ENCODE measurements around the gene ABHD16A.

The ABHD16A gene

DNA sequence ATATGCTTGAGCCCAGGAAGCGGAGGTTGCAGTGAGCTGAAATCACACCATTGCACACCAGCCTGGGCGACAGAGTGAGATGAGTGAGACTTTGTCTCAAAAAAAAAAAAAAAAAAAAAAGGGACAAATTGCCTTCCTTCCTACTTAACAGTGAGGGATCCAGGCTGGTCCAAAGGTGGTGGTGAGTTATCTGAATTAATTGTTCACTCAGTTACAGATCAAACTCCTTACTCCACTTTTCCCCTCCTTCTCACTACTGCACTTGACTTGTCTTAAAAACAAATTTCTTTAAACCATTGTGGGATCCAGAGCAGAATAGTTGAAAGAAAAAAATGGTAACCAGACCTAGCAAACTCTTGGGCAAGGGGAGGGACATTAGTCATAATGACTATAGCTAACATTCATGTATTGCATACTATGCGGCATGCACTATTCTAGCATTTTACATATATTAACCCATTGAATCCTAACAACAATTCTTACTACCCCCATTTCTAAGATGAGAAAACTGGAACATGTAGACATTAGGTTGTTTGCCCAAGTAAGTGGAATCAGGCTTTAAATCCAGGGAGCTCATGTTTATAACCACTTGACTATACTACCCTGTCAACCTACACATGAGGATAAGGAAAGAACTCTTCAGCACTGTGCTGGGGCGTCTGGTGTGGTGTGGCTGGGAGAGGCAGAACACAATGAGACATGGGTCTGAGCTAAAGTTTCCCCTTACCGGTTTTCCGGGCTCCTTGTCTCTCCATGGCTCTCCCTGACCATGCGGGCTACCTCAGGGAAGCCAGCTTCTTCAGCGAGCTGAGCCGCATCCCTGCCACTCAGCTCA is 39.8 kb downstream of the ABHD16A start:
- DNase-seq (ENCODE audit: low read depth in 2 of 2), result no peak

DNA sequence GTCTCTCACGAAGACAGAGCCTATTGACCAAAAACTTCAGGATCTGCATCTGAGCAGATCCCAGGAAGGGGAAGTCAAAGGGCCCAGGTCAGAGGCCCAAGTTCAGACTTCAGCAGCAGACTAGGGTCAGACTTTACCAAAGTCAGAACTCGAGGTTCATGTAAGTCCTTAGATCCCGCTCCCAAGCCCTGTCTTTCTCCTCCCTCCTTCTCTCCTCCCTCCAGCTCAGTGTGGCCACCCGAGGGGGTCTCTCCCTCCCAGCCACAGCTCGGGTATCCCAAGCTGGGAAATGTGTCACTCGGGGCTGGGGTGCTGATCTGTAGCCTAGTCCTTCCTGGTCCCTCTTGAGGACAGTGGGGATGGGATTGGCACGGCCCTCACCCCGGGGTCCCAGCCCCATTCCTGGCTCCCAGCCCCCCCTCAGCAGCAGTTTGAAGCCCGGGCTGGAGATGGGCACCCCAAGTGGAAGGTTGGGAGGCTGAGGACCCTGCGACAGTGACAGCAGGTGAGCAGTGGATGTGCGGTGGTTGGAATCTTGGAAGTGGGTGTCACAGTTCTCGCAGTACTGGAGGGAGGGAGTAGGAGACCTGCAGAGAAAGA is 40.9 kb downstream of the ABHD16A start:
- no peak for DNase-seq (ENCODE audit: low read depth in 2 of 2)

DNA sequence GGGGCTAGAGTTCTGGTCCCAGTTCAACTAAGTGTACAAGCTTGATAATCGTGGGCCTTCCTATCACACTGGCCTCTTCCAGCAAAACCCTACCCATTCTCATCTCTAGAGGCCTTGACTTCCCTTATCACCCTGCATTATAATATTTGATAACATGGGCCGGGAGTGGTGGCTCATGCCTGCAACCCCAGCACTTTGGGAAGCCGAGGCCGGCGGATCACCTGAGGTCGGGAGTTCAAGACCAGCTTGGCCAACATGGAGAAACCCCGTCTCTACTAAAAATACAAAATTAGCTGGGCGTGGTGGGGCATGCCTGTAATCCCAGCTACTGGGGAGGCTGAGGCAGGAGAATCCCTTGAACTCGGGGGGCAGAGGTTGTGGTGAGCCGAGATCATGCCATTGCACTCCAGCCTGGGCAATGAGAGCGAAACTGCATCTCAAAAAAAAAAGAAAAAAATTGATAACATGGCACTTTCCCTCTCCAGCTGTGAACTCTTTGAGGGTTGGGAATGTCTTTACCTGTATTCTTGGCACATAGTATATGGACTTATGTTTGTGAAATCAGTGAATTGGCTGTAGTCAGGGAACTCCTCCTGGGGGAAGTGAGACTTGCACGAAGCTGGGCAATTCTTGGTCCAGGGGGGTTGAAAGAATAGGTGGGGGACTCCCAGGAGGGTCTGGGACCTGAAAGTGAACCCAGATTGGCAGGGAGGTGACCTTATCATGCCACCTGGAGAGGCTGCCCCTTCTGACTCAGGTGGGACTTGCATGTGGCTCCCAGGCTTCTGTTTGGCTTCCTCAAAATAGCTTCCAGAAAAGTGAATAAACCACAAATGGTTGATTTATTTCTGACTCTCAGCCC is 41.6 kb downstream of the ABHD16A start:
- no peak for DNase-seq (ENCODE audit: low read depth in 2 of 2)

DNA sequence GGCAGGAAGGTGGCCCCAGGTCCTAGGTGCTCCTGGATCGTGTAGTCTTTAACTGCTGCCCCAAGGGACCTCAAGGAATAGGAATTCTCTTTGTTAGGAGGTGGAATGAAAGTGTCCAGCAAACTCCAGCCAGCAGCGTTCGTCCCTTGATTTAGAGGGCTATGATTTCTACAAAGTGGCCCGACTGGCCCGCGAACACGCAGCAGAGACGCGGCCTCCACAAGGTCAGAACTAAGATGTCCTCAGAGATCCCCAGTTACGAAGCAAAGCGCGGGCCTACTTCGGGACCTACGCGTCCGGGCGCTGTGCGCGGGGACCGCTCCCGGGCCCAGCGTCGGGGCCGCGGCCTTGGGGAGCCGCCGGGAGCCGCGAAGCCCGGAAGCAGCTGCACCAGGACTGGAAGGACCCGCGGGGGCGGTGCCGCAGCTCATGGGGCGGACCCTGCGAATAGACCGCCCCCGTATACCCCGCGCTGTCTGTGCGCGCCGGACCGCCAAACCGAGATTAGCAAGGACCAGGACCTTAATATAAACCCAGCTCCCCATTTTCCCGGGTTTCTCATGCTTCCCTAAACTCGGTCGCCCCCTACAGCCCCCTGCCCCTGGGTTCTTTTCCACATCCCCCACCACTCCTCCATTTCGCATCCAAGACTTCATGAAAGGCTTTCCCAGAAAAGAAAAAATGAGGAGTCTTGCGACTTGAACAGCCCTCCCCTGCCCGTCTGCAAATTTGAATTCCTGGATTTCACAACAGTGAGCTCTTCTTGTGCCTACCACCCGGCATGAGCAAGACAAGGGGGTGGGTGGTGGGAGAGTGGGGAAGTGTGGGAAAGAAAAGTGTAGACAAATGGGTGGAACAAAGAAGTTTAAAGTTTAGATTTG is 42.5 kb downstream of the ABHD16A start, which contains the start of gene C6orf47:
TSS of gene C6orf47 (minus strand) at position 398 of the 881 bp plus-strand sequence. CDS start 831 bp downstream, outside the sequence.
- no peak for DNase-seq (ENCODE audit: low read depth in 2 of 2)

DNA sequence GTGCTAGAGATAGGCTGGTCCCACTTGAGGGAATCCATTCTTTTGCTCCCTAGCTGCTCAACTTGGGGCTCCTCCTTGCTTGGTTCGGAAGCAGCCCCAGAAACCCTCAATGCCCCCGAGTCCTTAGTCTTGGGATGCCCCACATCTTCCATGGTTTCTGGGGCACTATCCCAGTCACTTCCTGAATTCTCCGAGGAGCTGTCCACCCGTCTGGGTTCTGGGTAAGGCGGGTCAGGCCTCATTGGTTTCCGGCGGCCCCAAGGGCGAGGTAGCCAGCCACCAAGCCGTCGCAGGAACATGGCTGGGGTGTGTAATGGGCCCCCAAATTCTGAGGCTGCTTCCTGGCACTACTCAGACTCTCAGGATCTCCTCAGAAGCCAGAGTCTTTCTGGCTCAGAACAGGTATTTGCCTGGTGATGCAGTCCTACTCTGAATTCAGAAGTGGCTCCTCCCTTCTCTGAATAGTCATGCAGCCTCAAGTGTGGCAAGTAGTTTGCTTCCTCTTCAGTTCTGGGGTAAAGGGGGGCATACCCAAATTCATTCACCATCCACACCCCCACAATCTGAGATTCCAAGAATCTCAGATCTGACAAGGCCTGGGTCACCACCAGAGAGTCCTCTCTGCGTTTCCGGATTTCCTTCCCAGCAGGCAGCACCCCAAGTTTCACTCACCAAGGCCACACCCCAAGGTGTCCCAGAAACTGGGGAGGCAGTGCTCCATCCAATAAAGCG is 43.3 kb downstream of the ABHD16A start:
- no peak for DNase-seq (ENCODE audit: low read depth in 2 of 2)

DNA sequence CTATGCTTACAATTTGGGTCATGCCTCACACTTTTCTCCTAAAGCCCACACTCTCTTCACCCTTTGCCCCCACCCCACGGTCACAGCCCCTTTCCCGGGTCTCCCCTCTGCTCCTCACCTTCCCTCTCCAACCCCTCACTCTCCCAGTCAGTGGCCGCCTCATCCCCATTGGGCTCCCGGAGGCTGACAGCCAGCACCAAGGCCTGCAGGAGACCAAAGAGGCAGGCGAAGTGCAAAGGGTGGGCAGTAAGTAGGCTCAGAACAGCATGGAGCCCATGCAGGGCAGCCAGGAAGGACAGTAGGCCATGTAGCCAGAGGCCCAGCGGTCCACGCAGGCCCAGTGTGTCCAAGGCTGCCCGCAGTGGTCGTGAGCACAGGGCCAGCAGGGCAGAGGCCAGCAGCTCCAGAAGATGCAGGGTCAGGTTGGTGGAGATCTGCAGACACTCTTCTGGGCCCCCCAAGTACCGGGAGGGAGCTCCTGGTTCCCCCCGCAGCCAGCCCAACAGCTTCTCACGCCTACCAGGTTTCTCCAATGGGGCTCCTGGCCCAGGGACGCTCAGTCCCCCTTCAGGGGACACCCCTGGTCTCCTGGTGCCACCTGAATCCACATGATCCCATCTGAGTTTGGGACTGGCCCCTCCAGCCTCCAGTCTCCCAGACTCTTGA is 44.0 kb downstream of the ABHD16A start:
- DNase-seq (ENCODE audit: low read depth in 2 of 2), result no peak

DNA sequence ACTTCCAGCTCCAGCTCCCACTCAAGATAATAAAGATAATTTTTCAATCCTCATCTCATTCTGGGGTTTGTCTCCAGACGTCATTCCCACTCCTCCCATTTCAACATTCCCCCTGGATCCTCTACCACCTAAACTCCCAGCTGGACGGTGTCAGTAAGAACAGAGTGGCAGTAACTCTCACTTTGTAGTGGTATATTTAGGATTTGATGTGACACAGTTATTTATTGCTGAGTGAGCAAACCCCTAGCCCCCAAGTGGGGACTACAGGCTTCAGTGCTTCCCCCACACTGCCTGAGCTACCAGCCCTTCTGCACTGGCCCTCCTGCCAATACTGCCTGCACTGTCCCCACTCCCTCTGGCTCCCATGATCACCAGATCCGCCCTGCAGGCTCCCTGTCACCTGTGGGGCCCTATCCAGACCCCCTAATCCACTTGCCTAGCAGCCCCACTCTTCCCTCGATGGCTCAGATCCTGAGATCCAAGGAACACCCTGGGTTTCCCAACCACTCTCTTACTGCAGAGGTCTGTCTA is 44.9 kb downstream of the ABHD16A start:
- DNase-seq (ENCODE audit: low read depth in 2 of 2), result no peak

DNA sequence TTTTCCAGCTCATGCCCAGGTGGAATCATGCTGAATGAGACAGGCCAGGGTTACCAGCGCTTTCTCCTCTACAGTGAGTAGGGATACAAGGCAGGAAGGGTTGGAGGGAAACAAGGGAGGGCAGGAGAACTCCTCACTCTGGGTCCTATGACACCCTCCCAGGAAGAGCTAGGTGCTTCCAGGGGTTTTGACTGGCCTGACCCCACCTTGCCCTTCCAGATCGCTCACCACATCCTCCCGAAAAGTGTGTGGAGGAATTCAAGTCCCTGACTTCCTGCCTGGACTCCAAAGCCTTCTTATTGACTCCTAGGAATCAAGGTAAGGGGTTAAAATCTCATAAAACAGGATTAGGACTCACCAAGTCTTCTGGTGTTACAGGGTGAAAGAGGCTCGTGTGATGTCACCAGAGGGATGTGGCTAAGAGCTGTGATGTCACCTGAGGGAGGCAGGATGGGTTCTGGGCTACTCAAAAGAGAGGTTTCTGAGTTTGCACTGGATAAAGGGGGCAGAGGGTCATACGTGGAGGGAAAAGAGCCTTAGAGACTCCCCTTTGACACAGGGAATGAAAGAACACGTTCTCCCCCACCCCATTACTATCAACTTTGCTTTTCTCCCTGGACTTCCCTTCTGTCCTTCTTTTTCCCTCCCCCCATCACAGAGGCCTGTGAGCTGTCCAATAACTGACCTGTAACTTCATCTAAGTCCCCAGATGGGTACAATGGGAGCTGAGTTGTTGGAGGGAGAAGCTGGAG is 45.5 kb downstream of the ABHD16A start:
- DNase-seq (ENCODE audit: low read depth in 2 of 2), result no peak

DNA sequence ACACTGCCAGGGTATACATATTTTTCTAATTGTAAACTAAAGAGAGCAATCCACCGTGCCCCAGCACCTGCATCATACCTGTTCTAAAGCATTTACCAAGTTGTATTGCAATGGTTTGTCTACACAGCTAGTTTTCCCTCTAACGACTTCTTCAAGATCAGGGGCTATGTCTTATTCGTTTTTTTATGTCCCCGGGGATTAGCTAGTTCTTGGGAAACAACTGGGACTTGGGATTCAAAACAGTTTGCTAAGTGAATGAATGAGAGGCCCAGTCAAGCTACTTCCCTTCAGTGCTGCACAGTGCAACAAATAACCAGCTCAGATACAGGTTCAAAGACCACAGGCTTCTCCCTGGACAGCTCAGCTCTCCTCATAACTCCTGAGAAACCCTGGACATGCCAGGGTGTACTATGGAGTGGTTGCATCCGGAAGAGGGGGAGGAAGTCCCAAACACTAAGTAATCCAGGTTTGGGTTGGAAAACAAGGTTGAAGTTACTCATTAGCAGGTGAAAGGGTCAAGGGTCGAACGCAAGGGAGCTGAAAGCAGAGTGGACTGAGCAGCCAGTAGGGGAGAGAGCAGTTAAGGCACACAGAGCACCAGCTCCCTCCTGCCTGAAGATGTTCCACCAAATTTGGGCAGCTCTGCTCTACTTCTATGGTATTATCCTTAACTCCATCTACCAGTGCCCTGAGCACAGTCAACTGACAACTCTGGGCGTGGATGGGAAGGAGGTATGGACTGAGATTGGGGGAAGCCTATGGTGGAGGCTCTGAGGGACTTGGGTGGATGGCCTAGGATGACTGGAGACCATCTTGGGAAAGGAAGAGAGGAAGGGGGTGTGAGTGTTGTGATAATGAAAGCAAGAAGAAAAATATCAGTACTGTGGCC is 47.5 kb downstream of the ABHD16A start, which contains the start of gene APOM:
TSS of gene APOM (plus strand) at position 546 of the 889 bp plus-strand sequence. CDS start at position 619, 73 bp downstream.
- no peak for DNase-seq (ENCODE audit: low read depth in 2 of 2)

DNA sequence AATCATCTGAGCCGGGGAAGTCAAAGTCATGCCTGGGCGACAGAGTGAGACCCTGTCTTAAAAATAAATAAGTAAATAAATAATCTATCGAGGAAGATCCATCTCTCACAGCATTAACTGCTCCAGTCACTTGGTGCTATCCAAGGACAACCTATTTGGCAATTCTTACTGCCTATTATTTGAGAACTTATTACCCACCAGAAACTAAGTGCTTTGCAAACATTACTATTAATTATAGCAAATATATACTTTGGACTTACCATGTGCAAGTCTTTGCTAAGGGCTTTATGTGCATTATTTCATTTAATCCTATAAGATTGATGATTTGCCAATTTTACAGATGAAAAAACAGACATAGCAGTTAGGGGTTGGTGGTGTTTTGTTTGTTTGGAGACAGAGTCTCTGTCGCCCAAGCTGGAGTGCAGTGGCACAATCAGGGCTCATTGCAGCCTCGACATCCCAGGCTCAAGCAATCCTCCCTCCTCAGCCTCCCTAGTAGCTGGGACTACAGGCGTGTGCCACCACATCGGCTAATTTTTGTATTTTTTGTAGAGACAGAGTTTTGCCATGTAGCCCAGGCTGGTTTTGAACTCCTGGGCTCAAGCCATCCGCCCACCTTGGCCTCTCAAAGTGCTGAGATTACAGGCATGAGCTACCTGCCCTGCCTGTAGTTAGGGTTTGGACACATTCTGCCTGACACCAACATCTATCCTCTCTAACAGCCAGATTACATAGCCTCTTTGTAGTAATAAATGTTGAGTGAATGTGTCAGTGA is 48.4 kb downstream of the ABHD16A start:
- DNase-seq (ENCODE audit: low read depth in 2 of 2), result no peak

DNA sequence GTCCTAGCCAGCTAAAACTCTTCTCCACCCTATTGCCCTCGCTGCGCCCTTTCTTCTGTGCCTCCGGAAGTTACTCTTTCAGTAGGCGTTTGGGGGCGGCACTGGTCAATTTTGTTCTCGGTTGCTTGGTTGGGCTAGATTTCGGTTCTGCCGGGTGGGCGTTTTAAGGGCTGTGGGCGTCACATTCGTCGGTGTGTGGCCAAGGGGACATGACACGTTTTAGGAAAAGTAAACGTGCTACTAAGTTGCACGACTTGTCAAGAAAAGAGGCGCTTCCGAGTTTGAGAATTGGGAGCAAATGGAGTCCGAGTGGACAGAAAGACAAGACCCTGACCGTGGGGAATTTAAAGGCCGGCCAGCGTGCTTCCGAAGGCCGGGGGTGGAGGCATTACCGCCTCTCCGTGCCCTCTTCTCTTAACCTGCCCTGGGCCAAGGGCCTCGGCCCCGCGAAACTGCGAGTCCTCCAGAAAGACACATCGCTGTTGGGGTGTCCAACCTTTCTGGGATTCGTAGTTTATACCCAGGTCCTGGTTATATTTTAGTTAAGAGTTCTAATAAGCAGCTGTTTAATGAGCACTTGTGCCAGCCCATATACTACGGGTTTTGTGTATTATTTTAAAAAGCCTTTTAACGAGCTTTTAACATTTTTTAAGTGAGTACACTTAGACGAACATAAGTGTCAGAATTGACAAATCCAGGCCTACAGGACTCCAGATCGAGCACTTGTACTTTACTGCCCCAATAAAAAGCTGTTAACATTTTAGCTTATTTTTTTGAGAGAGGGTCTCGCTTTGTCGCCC is 50.0 kb downstream of the ABHD16A start:
- DNase-seq (ENCODE audit: low read depth in 2 of 2), result no peak

DNA sequence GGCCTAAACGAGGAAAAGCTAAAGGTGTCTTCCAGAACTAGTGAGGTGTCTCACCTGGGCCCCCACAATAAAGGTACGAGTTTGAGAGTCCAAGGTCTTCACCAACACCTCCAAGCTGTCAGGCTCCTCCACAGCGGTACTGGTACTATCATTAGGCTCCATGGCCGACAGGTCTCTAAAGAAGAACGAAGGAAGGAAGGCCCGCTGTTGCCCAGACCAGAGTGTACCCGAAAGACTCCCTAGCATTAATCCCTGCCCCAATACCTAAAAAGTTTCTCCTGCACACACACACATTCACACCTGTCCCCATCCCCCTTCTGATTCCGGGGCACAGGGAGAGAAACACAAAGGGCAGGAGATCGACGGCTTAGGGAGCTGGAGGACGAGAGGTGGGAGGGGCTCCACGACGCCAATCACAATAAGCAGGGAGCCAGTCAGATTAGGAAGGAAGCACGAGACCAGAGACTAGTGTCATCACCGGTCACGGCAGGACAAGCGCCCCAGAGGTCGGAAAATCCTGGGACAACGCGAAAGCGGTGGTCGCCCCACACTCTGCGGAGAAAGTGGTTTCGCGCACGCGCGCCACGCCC is 51.4 kb downstream of the ABHD16A start:
- no peak for DNase-seq (ENCODE audit: low read depth in 2 of 2)

DNA sequence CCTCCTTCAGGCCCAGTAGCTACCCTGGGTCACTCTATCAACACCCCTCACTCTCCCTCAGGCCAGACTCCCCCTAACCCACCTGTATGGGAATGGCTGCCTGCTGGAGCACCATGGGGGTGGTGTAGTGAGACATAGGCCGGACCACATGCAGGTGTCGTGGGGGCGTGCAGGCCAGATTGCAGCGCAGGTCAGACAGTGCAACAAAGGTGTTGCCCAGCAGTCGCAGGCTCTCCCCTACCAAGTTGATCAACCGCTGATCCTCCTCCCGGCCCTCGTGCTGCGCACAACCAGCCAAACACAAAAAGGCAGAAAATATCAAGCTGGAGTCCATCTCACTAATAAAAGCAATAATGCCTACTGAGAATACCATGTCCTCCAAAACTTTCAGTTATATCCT is 57.8 kb downstream of the ABHD16A start:
- no peak for DNase-seq (ENCODE audit: low read depth in 2 of 2)

DNA sequence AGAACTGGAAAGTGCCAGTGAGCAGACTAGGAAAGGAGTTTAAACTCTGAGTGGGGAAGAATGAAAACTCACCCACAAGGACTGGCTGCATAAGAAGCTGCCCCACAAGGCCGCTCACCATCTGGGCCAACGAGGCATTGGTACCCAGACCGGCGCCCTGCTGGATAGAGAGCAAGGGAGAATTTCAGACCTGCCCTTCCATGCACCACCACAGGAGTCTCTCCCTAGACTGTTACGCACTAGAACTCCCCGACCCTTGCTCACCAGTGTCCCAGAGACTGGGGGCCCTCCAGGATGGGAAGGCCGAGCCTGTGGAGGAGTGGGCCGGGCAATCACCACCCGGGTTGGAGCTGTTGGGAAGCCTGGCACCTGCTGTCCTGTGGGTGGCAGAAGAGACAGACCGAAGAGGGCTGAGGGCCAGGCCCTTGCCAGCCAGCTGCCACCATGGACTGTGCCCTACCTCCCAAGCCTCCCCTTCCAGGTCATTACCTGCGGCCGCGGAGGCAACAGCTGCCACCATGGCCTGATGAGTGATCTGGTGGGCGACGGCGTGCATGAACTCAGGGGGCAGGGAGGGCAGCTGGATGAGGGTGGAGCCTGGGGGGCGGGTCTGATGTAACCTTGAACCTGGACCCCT is 59.2 kb downstream of the ABHD16A start:
- DNase-seq (ENCODE audit: low read depth in 2 of 2), result no peak

DNA sequence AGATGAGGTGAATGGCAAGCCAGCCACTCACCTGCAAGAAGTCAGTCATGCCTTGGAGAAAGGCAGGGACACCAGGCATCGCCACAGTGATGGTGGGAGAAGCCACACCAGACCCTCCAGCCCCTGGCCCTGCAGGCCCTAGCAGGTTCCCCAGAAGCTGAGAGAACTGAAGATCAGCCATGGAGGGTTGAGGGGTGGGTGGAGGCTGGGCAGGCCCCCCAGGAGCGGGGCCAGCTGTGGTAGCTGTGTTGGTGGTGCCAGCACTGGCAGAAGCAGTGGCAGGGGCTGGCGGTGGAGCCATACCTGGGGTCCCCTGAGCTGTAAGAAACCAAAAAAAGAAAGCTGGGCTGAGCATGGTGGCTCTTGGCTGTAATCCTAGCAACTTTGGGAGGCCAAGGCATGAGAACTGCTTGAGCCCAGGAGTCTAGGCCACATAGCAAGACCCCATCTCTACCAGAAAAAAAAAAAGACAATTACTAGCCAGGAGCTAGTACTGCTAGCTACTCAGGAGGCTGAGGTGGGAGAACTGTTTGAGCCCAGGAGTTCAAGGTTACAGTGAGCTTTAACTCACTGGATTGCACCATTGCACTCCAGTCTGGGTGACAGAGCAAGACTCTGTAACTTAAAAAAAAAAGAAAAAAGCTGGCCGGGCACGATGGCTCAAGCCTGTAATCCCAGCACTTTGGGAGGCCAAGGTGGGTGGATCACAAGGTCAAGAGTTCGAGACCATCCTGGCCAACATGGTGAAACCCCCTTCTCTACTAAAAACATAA is 60.1 kb downstream of the ABHD16A start:
- DNase-seq (ENCODE audit: low read depth in 2 of 2), result no peak

Measured in fibroblast of skin of left quadriceps (primary cell).